ENCODE data around the gene TTC38.
"Not testable (repeated sequence)": the region's sequence is repeated elsewhere in the genome, so short reads cannot be mapped to it uniquely, and the experiment has no call there.

Gene TTC38

GRCh38 chr22:46247443-46247975 lies 20.3 kb upstream of the TTC38 start:
- no peak for DNase-seq

GRCh38 chr22:46250035-46250782 lies 17.6 kb upstream of the TTC38 start, which contains the start of gene CDPF1:
CDPF1 (minus strand) TSS chr22:46250293; CDS start chr22:46248284, 2,009 bp downstream.
- peak; percentile 91 for DNase-seq

GRCh38 chr22:46250783-46251125 lies 17.1 kb upstream of the TTC38 start:
- no peak for DNase-seq

GRCh38 chr22:46251266-46251665 lies 16.5 kb upstream of the TTC38 start:
- DNase-seq, result no peak

GRCh38 chr22:46251816-46252380 lies 15.9 kb upstream of the TTC38 start:
- no peak for DNase-seq

DNA sequence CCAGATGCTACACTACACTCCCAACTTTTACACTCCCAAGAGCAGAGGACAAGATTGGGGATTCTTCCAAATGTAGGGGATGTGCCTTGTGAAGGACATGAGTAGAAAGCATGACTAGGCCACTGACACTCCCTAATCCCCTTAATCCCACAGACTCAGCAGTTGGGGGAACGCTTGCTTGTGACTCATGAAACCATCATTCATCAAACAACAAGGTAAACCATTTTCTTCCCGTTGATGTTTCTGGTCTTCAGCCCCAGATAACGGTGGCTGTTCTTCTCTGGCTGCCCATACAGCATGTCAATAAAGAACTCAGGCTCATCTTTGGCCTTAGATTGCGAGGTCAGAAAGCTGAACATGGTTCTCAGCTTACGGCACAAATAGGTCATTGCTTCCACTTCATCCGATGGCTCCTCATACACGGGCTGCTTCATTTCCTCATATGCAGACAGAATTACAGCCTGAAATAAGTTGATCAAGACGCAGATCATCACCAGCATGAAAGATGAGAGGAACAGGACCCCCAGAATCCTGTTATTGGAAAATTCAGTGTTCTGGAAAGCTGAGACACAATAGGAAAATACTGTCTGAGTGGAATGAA lies 11.3 kb upstream of the TTC38 start:
- no peak for DNase-seq

DNA sequence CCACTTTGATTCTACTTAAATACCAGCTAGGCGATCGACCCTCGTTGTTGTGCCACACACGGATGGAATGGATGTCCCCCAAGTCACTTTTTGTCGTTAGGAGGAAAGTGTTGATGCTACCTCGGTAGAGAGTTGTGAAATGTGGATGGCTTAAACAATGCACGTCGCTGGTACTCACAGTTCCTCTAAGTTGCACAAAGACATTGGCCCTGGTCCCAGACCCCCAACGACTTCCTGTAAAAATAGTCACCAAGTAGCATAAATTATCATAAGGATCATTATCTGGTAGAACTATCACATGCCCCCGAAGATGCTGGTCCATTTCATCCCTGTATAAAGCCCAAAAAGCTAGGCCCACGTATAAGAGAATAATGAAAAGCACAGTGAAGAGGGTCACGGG lies 8.4 kb upstream of the TTC38 start:
- DNase-seq, result no peak

DNA sequence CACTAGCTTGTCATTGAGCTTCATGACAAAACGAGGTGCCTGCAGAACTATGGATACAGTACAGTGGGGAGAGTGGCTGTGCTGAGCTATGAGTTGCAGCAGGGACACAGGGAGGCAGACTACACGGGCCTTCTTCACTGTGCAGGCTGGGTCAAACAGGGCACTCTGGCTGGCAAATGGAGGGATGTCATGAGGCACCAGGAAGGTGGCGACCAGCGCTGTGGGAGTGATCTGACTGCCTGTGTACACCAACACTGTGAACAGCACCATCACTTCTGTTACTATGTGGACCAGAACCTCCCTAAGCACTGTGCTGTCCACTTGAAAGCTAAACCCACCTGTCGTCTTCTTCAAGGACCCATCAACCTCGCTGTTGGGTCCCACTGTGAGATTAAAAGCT lies 7.8 kb upstream of the TTC38 start:
- no peak for DNase-seq

DNA sequence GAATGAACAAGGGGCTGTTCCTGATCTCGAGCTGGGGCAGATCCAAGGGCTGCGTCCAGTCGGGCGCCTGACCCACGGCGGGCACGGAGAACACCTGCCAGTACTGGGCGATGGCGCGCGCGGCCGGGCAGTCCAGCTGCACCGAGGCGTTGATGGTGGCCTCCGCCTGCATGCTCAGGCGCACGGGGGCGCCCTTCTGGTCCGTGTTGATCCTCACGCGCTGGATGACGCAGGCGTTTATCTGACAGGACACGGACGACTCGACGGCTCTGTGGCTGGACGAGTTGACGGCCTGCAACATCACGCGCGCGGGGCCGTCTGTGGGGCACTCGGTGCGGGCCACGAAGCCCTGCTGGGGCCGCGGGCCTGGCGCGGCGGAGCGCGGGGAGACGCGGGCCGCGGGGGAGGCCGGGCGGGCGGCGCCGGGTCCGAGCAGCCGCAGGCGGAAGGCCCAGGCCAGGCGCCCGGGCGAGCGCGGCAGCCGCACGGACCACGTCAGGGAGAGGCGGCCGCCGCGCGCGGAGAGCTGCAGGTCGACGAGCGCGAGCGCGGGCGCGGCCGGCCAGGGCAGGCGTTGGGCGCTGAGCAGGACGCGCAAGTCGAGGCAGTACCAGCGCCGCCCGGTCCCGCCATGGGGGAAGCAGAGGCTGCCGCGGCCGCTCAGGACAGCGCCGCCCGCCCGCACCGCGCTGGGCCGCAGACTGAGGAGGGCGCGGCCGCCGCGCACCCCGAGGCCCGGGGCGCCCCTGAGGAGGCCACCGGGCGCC lies 5.2 kb upstream of the TTC38 start:
- DNase-seq, result peak; percentile 45

- no peak for DNase-seq
Observed at GRCh38 chr22:46263216-46263590, 4.6 kb upstream of the TTC38 start, which contains the start of gene PKDREJ. PKDREJ (minus strand) TSS chr22:46263343; CDS start chr22:46263322, 21 bp downstream.

- DNase-seq, result not testable (repeated sequence)
Observed at GRCh38 chr22:46264520-46264919, 3.3 kb upstream of the TTC38 start.

DNA sequence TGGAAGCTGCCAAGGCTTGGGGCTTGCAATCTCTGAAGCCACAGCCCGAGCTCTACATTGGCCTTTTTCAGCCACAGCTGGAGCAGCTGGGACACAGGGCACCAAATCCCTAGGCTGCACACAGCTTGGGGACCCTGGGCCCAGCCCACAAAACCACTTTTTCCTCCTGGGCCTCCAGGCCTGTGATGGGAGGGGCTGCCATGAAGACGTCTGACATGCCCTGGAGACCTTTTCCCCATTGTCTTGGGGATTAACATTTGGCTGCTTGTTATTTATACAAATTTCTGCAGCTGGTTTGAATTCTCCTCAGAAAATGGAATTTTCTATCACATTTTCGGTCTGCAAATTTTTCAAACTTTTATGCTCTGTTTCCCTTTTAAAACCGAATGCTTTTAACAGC lies 2.2 kb upstream of the TTC38 start:
- not testable (repeated sequence) for DNase-seq

DNA sequence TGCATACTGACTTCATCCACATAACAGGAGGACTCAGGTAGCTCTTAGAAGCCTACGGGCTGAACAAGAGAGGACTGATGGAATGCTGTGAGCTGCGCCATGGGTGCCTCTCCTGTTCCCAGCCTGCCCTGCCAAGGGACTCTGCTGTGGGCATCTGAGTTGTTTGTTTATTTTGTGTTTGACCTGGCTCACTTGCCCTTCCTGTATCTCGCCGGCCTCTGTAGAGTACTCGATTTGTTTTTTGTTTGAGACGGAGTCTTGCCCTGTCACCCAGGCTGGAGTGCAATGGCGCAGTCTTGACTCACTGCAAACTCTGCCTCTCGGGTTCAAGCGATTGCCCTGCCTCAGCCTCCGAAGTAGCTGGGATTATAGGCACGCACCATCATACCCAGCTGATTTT lies 1.8 kb downstream of the TTC38 start:
- no peak for DNase-seq

DNA sequence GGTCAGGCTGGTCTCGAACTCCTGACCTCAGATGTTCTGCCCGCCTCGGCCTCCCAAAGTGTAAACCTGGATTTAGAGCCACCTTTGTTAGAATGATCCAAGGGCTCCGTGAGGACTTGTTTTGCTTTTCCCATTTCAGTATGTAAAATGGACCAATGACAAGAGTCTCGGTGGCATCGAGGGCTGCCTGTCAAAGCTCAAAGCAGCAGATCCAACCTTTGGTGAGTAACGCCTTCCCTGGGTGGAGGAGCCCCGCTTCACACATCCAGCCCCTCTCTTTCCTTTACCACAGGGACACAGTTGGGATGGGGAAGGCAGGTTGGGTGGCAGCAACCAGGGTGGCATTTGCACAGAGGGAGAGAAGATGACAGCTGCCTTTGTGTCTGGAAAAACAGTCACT lies 4.4 kb downstream of the TTC38 start:
- DNase-seq, result no peak

GRCh38 chr22:46272762-46273431 lies 5.1 kb downstream of the TTC38 start:
- DNase-seq, result no peak

DNA sequence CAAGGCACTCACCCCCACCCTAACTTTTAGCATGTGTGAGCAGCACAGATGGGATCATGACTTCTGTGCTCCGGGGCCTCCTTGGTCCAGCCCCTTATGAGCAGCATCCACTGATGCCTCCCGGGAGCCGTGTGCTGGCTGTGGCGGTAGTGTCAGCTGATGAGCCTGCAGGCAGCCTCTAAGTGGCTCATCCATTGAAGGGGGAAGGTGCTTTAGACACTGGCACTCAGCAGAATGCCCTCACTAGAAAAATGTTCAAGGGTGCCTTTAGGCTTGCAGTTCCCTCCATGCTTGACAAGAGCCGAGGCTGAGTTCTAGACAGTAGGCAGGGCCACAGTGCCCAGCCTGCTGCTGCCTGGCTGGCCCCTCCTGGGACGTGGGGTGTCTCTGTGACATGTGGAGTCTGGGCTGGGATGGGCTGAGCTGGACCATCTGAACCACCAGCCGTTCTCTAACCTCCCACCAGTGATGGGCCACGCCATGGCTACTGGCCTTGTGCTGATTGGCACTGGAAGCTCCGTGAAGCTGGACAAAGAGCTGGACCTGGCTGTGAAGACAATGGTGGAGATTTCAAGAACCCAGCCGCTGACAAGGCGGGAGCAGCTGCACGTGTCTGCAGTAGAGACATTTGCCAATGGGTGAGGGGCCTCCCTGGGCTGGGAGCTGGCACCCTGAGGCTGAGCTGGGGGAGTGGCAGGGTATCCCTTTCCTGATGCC lies 5.8 kb downstream of the TTC38 start:
- no peak for DNase-seq

DNA sequence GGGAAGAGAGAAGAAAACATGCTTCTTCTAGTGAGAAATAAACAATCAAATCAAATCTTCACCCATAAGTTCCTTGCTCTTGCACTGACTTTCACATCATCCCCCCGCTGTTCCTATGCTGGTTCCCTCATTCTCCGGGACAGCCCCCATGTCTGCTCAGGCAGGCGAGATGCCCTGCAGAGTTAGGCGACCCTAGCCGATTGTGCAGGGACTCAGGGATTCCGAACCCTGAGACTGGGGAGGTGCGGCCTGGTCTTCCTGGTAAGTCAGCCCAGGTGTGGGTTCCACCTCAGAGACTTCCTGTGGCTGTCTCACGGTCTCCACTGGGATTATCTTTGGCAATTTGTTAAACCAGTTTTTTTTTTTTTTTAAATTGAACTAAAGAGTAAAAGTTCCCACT lies 6.6 kb downstream of the TTC38 start:
- no peak for DNase-seq

- DNase-seq, result no peak
Observed at GRCh38 chr22:46275455-46276122, 7.8 kb downstream of the TTC38 start.

- no peak for DNase-seq
Observed at GRCh38 chr22:46276563-46276962, 8.8 kb downstream of the TTC38 start.

DNA sequence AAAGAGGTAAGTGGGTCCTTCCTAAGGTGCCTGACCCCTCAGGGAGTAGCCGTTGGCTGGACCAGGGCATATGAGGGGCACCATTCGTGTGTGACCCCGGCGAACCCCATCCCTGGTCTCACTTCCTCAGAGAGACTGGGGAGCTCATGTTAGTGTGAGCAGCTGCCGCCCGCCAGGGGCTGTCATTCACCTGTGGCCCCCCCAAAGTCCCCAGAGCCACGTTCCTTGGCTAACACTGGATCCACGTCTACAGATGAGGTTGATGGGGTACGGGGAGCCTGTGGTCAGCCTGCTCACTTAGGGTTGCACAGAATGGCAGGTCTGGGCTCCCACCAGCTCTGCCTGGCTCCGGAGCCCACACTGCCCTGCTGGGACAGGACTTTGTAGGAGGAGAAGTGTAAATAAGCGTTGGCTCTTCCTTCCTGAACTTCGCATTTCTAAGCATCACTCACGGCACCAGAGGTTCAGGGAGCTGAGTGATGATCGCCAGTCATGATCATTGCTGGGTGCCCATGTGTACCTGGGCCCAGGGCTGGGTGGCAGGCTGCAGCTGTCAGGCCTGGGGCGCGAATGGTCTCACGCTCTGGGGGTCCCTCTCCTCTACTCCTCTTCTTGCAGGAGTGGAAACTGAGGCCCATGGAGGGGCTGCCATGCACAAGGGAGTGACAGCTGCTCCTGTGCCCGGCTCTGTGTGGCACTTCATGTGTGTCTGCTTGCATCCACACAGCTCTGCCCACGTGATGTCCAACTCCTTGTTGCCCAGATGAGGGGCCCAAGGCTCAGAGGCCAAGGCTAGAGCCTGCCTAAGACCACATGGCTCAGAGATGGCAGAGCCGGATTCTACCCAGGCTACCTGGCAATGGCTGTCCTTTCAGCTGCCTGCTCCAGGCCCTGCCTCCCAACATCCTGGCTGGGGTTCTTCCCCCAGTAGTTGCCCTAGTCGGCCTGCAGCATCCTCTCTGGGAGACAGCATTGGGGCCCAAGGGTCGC lies 11.1 kb downstream of the TTC38 start:
- no peak for DNase-seq

Data from CD4-positive, alpha-beta T cell treated with Interleukin-12 subunit alpha and Interleukin-12 subunit beta, for 1 hour (primary cell).